Parathyroid adenoma (tissue), 2 donors: ENCODE results near the gene PCNT.

Experiments
- H2AFZ ChIP-seq: fragments of 300-600 bp; sonication (generic); one replicate; pipeline ENCODE4 v1.7.0; 2017; ENCODE audit warnings: antibody characterized with exemption, mild to moderate bottlenecking
- H3K27ac ChIP-seq: fragments of 300-600 bp; sonication (generic); one replicate; pipeline ENCODE4 v1.7.0; 2017
- H3K27me3 ChIP-seq: fragments of 300-600 bp; sonication (generic); one replicate; pipeline ENCODE4 v1.7.0; 2017; ENCODE audit warnings: low read length; ENCODE audit not compliant: control insufficient read depth, insufficient read depth
- H3K36me3 ChIP-seq: fragments of 300-600 bp; sonication (generic); one replicate; pipeline ENCODE4 v1.7.0; 2017; ENCODE audit warnings: low read length; ENCODE audit not compliant: control insufficient read depth, insufficient read depth
- H3K4me1 ChIP-seq: fragments of 300-600 bp; sonication (generic); one replicate; pipeline ENCODE4 v1.7.0; 2017; ENCODE audit warnings: control low read depth
- H3K4me2 ChIP-seq: fragments of 300-600 bp; sonication (generic); one replicate; pipeline ENCODE4 v1.7.0; 2017; ENCODE audit warnings: low read length
- H3K4me3 ChIP-seq: fragments of 300-600 bp; sonication (generic); one replicate; pipeline ENCODE4 v1.7.0; 2017; ENCODE audit warnings: low read depth, low read length
- H3K79me2 ChIP-seq: fragments of 300-600 bp; sonication (generic); one replicate; pipeline ENCODE4 v1.7.0; 2017; ENCODE audit warnings: control low read depth
- H3K9ac ChIP-seq: fragments of 300-600 bp; sonication (generic); one replicate; pipeline ENCODE4 v1.7.0; 2017; ENCODE audit warnings: mild to moderate bottlenecking
- H3K9me3 ChIP-seq: fragments of 300-600 bp; sonication (generic); one replicate; pipeline ENCODE4 v1.7.0; 2017; ENCODE audit warnings: low read length; ENCODE audit not compliant: control insufficient read depth
- TF ChIP-seq, protein P1 (sequence below): fragments of 300-600 bp; sonication (generic); IDR thresholded peaks from one replicate; pipeline ENCODE4 v1.7.0; 2017; ENCODE audit warnings: antibody characterized with exemption, mild to moderate bottlenecking
- donor health status: primary hyperparathyroidism.

The PCNT gene

DNA sequence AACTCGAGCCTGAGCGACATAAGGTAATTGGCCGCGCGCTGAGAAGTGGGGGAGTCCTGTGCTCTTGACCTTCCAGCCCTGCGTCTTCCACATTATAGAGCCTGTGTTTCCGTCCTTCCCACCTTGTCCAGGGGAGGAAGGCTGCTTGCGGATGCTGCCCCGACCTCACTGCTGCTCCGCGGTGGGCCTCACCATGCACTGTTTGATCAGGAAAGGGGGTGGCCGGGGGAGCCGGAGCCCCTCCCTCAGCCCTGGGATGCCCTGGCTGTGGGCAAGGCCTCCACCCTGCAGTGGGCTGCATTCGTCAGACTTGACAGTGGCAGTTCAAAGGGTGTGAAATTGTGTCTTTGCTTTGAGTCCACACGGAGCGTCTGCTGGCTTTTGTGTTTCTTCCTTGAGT, 30.1 kb downstream of the PCNT start:
- no peak overlapping the region for H3K27ac ChIP-seq
- TF ChIP-seq, protein P1, sequence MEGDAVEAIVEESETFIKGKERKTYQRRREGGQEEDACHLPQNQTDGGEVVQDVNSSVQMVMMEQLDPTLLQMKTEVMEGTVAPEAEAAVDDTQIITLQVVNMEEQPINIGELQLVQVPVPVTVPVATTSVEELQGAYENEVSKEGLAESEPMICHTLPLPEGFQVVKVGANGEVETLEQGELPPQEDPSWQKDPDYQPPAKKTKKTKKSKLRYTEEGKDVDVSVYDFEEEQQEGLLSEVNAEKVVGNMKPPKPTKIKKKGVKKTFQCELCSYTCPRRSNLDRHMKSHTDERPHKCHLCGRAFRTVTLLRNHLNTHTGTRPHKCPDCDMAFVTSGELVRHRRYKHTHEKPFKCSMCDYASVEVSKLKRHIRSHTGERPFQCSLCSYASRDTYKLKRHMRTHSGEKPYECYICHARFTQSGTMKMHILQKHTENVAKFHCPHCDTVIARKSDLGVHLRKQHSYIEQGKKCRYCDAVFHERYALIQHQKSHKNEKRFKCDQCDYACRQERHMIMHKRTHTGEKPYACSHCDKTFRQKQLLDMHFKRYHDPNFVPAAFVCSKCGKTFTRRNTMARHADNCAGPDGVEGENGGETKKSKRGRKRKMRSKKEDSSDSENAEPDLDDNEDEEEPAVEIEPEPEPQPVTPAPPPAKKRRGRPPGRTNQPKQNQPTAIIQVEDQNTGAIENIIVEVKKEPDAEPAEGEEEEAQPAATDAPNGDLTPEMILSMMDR = no peak
- H3K36me3 ChIP-seq = no peaks in the 10 kb centered on the region
- no peak overlapping the region for H3K4me3 ChIP-seq
- H3K9me3 ChIP-seq = no peaks in the 10 kb centered on the region
- no peaks in the 10 kb centered on the region for H3K79me2 ChIP-seq
- no peak overlapping the region for H2AFZ ChIP-seq
- no peak overlapping the region for H3K9ac ChIP-seq
- H3K4me1 ChIP-seq = no peaks in the 10 kb centered on the region
- H3K4me2 ChIP-seq = no peak overlapping the region
- no peaks in the 10 kb centered on the region for H3K27me3 ChIP-seq

DNA sequence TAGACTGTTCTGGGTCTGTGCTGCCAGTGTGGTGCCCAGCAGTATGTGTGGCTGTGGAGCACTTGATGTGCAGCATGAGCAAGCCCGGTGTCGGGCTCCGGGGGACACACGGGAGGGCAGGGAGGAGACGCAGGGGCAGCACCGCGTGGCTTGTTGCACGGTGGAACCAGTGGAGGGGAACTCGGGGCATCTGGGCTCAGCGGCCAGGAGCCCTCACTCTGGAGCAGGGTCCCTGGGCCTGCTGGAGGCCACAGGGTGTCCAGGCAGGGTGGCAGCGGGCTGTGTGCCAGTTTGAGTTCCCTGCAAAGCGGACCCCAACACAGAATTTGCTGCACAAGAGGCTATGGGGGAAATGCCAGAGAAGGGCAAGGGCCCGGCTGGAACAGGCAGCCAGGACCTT, 30.6 kb downstream of the PCNT start:
- TF ChIP-seq, protein P1 = no peak

DNA sequence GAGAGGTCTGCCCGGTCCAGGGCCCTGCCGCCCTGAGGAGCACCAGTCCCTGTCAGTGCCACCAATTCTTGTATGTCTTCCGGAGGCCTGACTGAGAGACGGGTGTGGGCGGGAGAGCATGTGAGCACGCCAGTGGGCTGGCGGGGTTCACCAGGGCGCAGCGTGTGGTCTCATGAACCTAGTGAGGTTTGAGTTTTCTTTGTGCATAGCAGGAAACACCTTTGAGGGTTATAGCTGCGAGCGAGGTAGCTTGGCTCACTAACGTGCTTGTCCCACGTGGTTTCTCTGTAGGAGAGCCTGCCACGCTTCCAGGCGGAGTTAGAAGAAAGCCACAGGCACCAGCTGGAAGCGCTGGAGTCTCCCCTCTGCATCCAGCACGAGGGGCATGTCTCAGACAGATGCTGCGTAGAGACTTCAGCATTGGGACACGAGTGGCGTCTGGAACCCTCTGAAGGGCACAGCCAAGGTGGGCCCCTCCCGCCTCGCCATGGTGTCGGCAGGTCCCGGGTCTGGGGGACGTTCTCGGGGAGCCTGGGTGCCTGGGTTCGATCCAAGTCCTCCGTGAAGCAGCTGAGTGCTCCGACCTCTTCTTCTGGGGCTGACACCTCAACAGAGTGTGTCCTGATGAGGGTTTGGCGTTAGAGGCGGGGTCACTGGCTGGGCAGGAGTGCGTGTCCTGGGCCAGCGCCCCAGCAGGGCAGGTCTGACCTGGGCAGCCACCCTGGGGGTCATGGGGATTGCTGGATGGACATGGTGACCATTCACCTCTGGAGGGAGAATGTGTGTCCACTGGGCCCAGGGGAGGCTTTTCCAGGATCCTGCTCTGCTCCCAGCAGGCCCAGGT, 31.4 kb downstream of the PCNT start:
- no peak overlapping the region for H3K4me2 ChIP-seq
- H3K4me3 ChIP-seq = no peak overlapping the region
- H3K4me1 ChIP-seq = no peaks in the 10 kb centered on the region
- H3K27me3 ChIP-seq = no peaks in the 10 kb centered on the region
- no peaks in the 10 kb centered on the region for H3K79me2 ChIP-seq
- no peaks in the 10 kb centered on the region for H3K36me3 ChIP-seq
- TF ChIP-seq, protein P1 = no peak
- H3K27ac ChIP-seq = no peak overlapping the region
- H3K9ac ChIP-seq = no peak overlapping the region
- H3K9me3 ChIP-seq = no peaks in the 10 kb centered on the region
- H2AFZ ChIP-seq = no peak overlapping the region

More for the DNA sequence above, 30.6 kb downstream of the PCNT start:
- Histone ChIP-seq H3K36me3 (no peaks in the 10 kb centered on the region), H3K4me2 (no peak overlapping the region), H3K9ac (no peak overlapping the region), H3K79me2 (no peaks in the 10 kb centered on the region), H3K4me1 (no peaks in the 10 kb centered on the region), H3K27ac (no peak overlapping the region), H2AFZ (no peak overlapping the region), H3K27me3 (no peaks in the 10 kb centered on the region), H3K4me3 (no peak overlapping the region), H3K9me3 (no peaks in the 10 kb centered on the region)

DNA sequence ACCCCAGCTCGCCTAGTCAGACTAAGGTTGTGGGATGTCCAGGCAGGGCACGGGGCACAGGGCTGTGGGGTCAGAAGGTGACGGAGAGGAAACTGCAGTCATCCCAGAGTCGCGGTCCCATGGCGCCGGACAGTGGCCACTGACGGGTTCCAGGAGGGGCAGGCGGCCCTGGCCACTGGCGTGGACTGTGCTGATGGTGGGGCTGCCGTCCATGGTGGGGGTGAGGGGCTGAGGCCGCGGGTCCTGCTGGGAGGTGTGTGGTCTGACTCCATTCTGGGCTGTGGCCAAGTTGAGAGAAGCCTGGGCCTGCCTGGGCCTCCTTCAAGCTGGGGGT, 32.0 kb downstream of the PCNT start:
- H3K4me1 ChIP-seq = no peaks in the 10 kb centered on the region
- no peak overlapping the region for H3K4me2 ChIP-seq
- TF ChIP-seq, protein P1 = no peak
- H3K27ac ChIP-seq = no peak overlapping the region
- H3K4me3 ChIP-seq = no peak overlapping the region
- H3K9ac ChIP-seq = no peak overlapping the region
- no peaks in the 10 kb centered on the region for H3K27me3 ChIP-seq
- H3K9me3 ChIP-seq = no peaks in the 10 kb centered on the region
- H3K36me3 ChIP-seq = no peaks in the 10 kb centered on the region
- H3K79me2 ChIP-seq = no peaks in the 10 kb centered on the region
- no peak overlapping the region for H2AFZ ChIP-seq
